Activated T-cell treated with anti-CD3 and anti-CD28 coated beads for 1 hour (primary cell): ENCODE data around the gene KLK1.

Experiments used
- DNase-seq: peaks from one replicate; pipeline ENCODE4 v3.0.0-alpha.2; 2020; ENCODE audit warnings: low read depth

KLK1 gene

DNA sequence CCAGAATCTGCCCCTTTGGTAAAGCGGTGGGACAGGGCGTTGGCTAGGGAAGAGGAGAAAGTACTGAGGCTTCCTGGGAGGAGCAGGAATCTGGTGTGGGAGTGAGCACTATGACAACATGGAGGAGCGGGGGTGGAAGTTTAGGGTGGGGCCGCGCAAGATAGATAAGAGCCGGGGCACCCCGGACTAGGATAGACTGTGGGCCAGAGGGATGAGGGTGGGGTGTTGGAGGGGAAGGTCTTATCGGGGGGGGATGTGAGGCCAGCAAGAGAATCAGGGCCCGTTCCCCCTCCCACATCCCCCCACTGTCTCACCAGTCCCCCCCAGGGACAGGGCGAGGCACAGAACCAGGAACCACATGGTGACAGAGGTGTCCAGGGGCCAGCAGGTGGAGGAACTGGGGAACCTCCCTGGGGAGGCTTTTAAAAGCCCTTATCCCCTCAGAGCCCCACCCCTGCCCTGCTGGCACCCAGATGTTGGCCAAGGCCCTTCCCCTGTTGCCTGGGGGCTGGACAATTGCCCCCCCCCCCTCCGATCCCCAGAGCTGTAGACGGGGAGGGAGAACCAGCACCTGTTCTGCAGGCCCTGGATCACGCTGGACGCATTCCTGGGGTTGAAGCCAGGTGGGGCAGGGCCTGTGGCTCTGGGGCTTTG, at the start of gene KLK1:
KLK1 (minus strand) TSS at position 399 of the 654 bp plus-strand sequence; CDS start at position 360, 39 bp downstream.
- no peak for DNase-seq

DNA sequence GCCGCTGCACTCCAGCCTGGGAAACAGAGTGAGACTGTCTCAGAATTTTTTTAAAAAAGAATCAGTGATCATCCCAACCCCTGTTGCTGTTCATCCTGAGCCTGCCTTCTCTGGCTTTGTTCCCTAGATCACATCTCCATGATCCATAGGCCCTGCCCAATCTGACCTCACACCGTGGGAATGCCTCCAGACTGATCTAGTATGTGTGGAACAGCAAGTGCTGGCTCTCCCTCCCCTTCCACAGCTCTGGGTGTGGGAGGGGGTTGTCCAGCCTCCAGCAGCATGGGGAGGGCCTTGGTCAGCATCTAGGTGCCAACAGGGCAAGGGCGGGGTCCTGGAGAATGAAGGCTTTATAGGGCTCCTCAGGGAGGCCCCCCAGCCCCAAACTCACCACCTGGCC, 49.5 kb upstream of the KLK1 start, which contains the start of gene KLK2:
KLK2 (plus strand) TSS at position 384 of the 400 bp plus-strand sequence. CDS start 35 bp downstream, outside the sequence.
- no peak for DNase-seq

DNA sequence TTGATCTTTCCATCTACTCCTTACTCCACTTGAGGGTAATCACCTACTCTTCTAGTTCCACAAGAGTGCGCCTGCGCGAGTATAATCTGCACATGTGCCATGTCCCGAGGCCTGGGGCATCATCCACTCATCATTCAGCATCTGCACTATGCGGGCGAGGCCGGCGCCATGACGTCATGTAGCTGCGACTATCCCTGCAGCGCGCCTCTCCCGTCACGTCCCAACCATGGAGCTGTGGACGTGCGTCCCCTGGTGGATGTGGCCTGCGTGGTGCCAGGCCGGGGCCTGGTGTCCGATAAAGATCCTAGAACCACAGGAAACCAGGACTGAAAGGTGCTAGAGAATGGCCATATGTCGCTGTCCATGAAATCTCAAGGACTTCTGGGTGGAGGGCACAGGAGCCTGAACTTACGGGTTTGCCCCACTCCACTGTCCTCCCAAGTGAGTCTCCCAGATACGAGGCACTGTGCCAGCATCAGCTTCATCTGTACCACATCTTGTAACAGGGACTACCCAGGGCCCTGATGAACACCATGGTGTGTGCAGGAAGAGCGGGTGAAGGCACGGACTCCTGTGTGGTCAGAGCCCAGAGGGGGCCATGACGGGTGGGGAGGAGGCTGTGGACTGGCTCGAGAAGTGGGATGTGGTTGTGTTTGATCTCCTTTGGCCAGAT, 47.0 kb upstream of the KLK1 start:
- no peak for DNase-seq

DNA sequence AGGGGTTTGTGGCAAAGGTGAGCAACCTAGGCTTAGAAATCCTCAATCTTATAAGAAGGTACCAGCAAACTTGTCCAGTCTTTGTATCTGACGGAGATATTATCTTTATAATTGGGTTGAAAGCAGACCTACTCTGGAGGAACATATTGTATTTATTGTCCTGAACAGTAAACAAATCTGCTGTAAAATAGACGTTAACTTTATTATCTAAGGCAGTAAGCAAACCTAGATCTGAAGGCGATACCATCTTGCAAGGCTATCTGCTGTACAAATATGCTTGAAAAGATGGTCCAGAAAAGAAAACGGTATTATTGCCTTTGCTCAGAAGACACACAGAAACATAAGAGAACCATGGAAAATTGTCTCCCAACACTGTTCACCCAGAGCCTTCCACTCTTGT, 45.9 kb upstream of the KLK1 start:
- DNase-seq: no peak

DNA sequence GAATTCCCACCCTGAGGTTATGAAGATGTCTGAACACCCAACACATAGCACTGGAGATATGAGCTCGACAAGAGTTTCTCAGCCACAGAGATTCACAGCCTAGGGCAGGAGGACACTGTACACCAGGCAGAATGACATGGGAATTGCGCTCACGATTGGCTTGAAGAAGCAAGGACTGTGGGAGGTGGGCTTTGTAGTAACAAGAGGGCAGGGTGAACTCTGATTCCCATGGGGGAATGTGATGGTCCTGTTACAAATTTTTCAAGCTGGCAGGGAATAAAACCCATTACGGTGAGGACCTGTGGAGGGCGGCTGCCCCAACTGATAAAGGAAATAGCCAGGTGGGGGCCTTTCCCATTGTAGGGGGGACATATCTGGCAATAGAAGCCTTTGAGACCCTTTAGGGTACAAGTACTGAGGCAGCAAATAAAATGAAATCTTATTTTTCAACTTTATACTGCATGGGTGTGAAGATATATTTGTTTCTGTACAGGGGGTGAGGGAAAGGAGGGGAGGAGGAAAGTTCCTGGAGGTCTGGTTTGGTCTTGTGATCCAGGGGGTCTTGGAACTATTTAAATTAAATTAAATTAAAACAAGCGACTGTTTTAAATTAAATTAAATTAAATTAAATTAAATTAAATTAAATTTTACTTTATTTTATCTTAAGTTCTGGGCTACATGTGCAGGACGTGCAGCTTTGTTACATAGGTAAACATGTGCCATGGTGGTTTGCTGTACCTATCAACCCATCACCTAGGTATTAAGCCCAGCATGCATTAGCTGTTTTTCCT, 38.1 kb upstream of the KLK1 start:
- DNase-seq: no peak

DNA sequence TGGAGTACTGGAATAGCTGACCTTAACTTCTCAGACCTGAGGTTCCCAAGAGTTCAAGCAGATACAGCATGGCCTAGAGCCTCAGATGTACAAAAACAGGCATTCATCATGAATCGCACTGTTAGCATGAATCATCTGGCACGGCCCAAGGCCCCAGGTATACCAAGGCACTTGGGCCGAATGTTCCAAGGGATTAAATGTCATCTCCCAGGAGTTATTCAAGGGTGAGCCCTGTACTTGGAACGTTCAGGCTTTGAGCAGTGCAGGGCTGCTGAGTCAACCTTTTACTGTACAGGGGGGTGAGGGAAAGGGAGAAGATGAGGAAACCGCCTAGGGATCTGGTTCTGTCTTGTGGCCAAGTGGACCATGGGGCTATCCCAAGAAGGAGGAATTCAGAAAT, 37.4 kb upstream of the KLK1 start:
- DNase-seq: no peak

DNA sequence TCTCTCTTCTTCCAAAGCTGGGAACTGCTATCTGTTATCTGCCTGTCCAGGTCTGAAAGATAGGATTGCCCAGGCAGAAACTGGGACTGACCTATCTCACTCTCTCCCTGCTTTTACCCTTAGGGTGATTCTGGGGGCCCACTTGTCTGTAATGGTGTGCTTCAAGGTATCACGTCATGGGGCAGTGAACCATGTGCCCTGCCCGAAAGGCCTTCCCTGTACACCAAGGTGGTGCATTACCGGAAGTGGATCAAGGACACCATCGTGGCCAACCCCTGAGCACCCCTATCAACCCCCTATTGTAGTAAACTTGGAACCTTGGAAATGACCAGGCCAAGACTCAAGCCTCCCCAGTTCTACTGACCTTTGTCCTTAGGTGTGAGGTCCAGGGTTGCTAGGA, 36.3 kb upstream of the KLK1 start:
- DNase-seq: no peak

DNA sequence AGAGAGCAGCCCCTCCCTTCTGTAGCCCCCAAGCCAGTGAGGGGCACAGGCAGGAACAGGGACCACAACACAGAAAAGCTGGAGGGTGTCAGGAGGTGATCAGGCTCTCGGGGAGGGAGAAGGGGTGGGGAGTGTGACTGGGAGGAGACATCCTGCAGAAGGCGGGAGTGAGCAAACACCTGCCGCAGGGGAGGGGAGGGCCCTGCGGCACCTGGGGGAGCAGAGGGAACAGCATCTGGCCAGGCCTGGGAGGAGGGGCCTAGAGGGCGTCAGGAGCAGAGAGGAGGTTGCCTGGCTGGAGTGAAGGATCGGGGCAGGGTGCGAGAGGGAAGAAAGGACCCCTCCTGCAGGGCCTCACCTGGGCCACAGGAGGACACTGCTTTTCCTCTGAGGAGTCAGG, 35.3 kb upstream of the KLK1 start:
- DNase-seq: no peak

DNA sequence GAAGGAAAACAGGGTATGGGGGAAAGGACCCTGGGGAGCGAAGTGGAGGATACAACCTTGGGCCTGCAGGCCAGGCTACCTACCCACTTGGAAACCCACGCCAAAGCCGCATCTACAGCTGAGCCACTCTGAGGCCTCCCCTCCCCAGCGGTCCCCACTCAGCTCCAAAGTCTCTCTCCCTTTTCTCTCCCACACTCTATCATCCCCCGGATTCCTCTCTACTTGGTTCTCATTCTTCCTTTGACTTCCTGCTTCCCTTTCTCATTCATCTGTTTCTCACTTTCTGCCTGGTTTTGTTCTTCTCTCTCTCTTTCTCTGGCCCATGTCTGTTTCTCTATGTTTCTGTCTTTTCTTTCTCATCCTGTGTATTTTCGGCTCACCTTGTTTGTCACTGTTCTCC, 33.8 kb upstream of the KLK1 start:
- no peak for DNase-seq

DNA sequence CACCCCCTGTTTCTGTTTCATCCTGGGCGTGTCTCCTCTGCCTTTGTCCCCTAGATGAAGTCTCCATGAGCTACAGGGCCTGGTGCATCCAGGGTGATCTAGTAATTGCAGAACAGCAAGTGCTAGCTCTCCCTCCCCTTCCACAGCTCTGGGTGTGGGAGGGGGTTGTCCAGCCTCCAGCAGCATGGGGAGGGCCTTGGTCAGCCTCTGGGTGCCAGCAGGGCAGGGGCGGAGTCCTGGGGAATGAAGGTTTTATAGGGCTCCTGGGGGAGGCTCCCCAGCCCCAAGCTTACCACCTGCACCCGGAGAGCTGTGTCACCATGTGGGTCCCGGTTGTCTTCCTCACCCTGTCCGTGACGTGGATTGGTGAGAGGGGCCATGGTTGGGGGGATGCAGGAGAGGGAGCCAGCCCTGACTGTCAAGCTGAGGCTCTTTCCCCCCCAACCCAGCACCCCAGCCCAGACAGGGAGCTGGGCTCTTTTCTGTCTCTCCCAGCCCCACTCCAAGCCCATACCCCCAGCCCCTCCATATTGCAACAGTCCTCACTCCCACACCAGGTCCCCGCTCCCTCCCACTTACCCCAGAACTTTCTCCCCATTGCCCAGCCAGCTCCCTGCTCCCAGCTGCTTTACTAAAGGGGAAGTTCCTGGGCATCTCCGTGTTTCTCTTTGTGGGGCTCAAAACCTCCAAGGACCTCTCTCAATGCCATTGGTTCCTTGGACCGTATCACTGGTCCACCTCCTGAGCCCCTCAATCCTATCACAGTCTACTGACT, 31.2 kb upstream of the KLK1 start, which contains the start of gene KLK3:
KLK3 (plus strand) TSS at position 280 of the 775 bp plus-strand sequence; CDS start at position 321, 41 bp downstream.
- no peak for DNase-seq

DNA sequence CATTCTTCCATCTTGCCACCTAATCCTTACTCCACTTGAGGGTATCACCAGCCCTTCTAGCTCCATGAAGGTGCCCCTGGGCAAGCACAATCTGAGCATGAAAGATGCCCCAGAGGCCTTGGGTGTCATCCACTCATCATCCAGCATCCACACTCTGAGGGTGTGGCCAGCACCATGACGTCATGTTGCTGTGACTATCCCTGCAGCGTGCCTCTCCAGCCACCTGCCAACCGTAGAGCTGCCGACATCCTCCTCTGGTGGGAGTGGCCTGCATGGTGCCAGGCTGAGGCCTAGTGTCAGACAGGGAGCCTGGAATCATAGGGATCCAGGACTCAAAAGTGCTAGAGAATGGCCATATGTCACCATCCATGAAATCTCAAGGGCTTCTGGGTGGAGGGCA, 28.0 kb upstream of the KLK1 start:
- DNase-seq: no peak

DNA sequence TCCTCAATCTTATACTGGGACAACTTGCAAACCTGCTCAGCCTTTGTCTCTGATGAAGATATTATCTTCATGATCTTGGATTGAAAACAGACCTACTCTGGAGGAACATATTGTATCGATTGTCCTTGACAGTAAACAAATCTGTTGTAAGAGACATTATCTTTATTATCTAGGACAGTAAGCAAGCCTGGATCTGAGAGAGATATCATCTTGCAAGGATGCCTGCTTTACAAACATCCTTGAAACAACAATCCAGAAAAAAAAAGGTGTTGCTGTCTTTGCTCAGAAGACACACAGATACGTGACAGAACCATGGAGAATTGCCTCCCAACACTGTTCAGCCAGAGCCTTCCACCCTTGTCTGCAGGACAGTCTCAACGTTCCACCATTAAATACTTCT, 27.2 kb upstream of the KLK1 start:
- DNase-seq: no peak

DNA sequence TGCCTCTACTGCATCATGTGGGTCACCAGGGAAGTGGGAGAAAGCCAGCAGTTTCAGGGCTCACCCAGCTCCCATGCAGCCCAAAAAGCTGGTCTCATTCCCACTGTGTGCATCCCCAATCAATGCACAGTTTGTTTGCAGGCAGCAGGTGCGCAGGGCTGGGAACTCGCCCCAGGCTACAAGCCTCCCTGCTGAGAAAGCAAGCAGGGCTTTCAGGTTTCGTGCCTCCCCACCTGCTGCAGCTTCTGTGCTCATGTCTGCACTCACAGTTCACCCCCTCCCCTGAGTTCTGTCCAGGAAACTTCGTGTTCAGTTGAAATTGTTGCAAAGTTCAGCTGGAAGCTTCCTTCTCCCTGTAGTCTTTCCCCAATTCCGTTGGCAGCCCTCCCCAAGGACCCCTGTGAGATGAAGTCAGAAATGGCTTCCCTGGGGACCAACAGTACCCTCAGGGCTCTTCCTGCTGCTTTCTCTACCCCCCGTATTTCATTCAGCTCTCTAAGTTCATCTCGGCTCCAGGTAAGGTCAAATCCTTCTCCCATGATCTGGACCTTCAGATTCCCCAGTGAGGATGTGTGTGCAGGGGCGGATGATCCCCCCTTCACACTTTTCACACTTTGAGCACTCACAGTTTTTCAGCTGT, 20.8 kb upstream of the KLK1 start:
- DNase-seq: no peak

DNA sequence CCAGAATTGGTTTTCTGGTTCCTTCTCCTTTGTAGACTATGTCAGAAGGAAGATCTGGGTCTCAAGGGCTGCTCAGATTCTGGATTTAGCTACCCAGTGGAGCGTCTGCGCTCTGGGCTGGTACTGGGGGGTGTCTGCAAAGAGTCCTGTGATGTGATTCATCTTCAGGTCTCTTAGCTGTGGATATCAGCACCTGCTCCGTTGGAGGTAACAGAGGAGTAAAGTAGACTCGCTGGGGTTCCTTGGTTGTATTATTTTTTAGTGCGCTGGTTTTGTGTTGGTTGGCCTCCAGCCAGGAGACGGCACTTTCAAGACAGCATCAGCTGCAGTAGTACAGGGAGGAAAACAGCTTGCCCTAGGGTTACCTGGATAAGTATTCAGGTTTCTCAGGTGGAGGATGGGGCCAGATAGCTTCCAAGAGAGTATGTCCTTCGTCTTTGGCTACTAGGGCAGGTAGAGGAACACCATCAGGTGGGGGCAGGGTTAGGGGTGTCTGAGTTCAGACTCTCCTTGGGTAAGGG, 20.2 kb upstream of the KLK1 start:
- no peak for DNase-seq

DNA sequence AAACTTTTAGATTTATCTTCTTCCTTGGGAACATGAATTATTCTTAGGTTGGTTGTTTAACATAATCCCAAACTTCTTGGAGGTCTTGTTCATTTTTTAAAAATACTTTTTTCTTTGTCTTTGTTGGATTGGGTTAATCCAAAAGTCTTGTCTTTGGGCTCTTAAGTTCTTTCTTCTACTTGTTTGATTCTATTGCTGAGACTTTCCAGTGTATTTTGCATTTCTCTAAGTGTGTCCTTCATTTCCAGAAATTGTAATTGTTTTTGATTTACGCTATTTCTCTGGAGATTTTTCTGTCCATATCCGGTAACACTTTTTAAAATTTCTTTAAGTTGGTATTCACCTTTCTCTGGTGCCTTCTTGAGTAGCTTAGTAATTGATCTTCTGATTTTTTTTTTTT, 19.6 kb upstream of the KLK1 start:
- DNase-seq: no peak

DNA sequence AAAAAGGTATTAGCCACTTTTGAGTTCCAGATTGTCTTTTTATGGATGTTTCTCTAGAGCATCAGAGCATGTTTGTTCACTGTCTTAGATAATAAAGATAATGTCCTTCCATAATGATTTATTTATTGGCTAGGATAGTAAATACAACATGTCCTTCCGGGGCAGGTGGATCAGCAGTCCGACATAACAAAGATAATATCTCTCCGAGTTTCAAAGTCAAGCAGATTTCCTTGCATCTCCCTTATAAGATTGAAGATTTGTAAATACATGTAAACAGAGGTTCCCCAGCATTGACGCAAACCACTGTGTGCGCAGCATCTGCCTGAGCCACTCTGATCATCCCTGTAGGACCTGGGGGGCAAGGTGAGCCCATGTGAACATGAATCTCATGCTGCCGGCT, 18.5 kb upstream of the KLK1 start:
- DNase-seq: no peak

DNA sequence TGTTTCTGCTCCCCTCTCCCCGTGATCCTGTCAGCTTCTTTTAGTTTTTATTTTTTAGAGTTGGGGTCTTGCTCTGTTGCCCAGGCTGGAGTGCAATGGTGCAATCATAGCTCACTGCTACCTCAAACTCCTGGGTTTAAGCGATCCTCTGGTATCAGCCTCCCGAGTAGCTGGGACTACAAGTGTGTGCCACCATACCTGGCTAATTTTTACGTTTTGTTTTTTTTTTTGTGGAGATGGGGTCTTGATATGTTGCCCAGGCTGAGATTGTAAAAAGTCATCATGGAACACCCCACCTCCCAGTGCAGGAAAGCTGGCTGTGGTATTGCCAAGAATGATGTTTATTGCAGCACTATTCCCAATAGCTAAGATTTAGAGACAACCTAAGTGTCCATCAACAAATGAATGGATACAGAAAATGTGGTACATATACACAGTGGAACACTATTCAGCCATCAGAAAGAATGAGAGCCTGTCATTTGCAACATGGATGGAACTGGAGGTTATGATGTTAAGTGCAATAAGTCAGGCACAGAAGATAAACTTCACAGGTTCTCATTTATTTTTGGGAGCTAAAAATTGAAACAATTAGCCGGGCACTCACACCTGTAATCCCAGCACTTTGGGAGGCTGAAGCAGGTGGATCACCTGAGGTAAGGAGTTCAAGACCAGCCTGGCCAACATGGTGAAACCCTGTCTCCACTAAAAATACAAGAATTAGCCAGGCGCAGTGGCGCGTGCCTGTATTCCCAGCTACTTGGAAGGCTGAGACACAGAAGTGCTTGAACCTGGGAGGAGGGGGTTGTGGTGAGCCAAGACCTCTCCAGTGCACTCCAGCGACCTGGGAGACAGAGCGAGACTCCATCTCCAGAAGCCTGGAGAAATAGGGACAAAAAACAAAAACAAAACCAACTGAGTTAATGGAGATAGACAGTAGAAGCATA, 16.4 kb upstream of the KLK1 start:
- DNase-seq: no peak

DNA sequence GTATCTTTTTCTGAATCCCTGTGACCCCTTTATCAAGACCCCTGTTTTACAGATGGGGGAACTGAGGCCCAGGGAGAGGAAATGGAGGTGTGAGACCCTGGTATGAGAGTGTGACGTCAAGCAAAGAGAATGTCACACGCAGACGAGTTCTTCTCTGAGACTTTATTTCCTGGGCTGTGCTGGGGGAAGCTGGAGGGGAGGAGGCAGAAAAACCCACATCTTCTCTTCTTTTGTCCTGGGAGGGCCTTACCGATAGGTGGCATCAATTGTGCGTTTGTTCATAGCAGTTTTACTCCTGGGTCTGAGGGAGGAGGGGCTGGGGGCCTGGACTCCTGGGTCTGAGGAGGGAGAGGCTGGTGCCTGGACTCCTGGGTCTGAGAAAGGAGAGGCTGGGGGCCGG, 14.7 kb upstream of the KLK1 start:
- DNase-seq: no peak

DNA sequence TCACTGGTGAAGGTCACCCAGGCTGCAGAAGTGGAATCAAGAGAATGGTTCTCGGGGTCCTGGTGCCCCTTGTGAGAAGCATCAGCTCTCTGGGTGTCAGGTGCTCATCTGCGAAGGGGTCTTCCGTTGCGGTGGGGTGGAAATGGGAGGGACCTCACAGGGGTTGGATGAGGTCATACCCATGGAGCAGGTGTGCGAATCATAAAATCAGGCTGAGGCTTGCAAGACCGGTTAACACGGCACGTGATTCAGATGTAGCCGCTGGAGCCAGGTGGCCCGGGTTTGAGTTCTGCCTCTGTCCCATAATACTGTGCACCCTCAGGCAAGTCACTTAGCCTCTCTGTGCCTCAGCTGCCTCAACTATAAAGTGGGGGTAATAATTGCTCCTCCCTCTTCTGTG, 13.7 kb upstream of the KLK1 start:
- DNase-seq: no peak

DNA sequence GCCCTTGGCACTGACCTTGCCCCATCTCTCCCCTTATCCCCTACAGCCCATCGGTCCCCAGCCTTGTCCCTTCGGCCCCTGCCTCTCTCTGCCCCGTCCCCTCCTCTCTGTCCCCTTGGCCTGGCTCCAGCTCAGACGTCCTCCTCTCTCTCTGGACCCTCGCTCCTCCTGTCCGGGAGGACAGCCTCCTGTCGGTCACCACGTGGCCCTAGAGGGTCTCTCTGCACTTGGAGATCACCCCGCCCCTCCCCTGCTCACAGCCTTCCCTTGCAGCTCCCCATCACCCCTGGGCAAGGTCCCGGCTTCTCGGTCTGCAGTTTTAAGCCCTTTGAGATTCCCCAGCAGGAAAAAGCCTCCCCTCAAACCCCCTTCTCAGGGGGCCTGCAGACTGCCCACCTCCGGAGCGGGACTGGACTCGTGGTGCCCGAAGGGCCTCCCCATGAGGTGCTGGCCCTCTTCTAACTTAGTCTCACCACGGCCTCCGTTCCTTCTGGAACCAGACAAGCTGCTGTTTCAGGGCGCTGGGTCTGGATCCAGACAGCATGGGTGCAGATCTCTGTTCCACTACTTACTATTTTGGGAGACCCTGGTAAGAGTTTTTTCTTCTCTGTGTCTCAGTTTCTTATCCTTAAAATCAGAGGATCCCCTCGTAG, 13.1 kb upstream of the KLK1 start:
- no peak for DNase-seq
